Ecto neural progenitor cell (in vitro differentiated cells): ENCODE measurements around the gene TRPM2.

Experiments
- DNase-seq: peaks from one replicate; pipeline ENCODE4 v3.0.0-alpha.2; 2018; ENCODE audit warnings: low spot score

The TRPM2 gene

DNA sequence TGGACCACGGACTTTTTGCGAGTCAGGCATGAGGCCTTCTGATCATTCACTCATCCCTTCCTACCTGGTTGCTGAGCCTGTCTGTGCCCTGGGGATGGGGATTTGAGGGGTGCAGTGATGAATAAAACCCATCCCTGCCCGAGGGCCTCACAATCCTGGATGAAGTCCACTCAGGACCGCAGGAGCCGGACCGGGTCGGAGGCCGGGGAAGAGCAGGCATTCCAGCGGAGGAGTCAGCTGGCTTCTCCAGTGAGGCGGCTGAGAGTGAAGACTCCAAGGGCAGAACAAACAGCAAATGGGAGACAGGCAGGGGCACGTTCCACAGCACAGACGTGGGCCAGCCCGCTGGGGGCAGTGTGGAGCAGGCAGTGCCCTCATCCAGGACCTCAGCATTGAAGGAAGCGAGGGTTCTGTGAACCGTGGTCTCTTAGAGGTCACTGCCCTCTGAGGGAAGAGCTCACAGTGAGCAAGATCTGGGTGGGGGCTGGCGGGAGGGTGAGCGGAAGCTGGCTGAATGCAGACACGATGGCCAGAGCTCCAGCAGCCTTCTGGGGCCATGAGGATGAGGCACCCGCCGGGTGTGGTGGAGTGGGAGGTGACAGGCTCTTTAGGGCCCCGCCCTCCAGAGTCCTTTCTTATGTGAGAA, 91.0 kb downstream of the TRPM2 start:
- DNase-seq, result no peak

DNA sequence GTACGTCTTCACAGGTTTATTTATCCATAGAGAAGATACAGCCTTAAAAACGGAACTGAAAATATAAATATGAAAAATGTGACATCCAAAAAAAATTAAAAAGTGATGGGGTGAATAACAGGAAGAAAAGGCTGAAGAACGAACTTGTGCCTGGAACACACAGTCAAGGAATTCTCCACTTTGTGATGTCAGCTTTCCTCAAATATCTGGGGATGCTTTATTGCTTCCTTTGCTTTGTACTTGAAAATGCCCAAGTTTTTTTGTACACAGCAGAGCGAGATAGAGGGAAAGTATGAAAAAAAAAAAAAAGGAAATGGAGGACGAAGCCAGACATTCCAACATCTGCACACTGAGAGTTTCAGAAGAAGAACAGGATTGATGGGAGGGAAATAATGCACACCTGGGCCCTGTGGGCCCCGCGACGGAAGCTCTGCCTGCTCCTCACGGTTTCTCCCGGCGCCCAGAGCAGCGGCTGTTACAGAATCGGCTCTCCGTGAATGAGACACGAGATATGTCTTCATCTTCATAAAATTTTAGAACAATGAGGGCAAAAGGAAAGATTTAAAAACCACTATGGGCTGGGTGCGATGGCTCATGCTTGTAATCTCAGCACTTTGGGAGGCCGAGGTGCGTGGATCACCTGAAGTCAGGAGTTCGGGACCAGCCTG, 91.9 kb downstream of the TRPM2 start:
- no peak for DNase-seq

GRCh38 chr21:44448651-44449131, 95.3 kb downstream of the TRPM2 start:
- DNase-seq, result no peak

DNA sequence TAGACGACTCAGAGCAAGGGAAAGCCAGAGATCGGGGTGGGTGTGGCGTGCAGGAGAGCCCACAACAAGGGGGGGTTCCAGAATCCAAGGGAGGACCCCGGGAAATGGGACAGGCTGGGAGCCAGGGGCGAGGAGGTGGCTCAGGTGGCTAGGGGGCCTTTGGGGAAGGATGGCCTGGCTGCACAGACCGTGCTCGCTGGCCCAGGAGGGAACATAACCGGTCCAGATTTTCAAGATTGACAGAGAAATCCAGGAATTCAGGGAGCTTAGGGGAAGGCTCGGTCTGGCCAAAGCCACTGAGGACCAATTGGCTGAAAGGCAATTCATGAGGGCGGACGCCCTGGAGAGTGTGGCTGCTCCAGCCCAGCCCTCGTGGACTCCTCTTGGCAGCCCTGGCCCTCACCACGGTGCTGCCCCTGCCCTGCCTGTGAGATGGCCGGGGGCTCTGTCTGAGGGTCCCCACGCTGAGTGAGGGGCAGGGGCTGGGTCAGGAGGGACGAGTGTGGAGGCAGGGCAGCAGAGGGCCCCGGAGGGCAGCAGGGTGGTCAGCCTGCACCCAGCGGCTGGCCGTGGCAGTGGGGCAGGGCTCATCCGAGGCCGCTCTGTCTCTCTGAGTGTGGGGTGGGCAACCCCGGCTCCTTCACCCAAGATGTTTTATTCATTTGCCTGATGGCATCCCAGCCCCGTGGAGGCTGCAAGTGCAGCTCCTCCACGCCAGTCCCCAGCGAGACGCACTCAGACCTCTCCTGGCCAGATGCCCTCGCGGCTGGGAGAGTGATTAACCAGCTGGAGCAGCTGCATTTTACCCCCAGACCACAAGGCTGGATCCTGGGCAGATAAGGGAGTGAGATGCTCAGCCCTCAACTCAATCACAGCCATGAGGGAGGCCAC, 96.3 kb downstream of the TRPM2 start:
- no peak for DNase-seq

- DNase-seq, result no peak
Measured at GRCh38 chr21:44450402-44450801, 97.0 kb downstream of the TRPM2 start.

- DNase-seq, result no peak
Measured at GRCh38 chr21:44450999-44451398, 97.6 kb downstream of the TRPM2 start.

DNA sequence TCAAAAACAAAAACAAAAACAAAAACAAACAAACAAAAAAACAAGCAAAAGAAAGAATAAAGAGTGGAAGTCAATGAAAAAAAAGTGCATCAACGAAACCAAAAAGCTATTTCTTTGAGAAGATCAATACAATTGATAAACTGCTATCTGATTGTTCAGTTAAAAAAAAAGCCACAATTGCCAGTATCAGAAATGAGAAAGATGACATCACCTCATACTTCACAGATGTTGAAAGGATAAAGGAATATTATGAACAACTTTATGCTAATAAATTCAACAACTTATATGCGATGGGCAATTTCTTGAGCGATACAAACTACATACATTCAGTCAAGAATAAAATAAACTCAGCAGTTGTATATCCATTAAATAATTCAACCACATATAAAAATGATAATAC, 99.7 kb downstream of the TRPM2 start:
- no peak for DNase-seq

- DNase-seq, result no peak
Measured at GRCh38 chr21:44454058-44454457, 100.6 kb downstream of the TRPM2 start.

DNA sequence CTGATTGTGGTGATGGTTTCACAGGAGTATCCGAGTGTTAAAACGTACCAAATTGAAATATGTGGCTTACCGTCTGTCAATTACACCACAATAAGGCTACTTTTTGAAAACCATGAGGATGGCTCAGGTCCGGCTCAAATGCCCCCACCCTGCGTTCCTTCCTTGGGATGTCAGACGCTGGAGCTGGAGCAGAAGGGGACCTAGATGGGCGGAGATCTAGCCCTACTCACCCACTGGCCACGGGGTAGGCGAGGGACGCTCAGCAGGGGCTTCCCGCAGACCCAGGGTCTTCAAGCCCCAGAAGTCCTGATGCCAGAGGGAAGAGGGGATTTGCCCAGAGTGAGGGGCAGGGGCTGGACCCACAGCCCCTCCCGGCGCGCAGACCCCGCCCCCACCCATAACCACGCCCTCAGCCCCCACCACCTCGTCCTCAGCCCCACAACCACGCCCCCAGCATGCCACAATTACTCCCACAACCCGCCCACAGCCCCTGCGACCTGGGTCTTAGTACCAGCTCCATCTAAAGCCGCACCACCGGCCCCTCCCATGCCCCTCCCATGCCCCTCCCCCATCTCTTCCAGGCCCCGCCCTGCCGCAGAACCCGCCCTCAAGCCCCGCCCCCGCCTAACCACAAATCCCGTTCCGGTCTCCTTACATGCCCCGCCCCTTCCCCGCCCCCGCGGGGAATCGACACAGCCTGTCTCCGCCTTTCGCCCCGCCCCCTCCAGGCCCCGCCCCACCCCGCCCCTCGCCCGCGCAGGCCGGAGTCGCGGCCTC, 101.5 kb downstream of the TRPM2 start, which contains the start of gene LRRC3:
Gene LRRC3, plus strand, starts transcription at position 764 of the 777 bp plus-strand sequence. CDS start 1,135 bp downstream, outside the sequence.
- peak; percentile 98 for DNase-seq

DNA sequence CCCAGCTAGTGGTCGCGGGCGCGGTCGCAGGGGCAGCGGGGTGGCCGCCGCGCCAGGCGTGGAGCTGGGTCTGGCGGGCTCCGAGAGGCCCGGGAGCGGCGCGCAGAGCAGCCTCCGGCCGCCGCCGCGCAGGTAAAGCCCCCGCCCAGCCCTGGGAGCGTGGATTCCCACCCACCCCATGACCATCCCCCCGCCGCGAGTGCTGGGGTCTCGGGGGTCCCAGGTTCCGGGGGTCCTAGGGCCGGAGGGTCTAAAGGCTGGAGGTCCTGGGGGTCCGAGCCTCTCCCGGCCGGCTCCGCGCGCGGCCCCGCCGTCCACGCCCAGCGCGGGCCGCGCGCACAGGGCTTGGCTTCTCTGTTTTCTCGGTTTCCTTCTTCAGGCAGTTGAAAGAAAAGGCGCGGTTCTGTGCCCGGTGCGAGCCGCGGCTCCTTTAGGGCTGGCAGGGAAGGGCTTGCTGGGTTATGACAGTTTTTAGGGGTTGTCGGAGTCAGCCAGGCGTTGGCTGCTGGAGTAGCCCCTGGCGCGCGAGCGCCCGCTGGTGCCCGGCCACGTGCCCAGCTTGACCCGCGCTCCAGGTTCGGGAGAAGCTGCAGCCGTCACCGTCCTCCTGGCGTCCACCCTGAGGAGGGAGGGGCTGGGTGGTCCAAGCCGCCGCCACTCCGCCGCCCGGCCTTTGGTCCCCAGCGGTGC, 102.2 kb downstream of the TRPM2 start:
- DNase-seq, result peak; percentile 70

DNA sequence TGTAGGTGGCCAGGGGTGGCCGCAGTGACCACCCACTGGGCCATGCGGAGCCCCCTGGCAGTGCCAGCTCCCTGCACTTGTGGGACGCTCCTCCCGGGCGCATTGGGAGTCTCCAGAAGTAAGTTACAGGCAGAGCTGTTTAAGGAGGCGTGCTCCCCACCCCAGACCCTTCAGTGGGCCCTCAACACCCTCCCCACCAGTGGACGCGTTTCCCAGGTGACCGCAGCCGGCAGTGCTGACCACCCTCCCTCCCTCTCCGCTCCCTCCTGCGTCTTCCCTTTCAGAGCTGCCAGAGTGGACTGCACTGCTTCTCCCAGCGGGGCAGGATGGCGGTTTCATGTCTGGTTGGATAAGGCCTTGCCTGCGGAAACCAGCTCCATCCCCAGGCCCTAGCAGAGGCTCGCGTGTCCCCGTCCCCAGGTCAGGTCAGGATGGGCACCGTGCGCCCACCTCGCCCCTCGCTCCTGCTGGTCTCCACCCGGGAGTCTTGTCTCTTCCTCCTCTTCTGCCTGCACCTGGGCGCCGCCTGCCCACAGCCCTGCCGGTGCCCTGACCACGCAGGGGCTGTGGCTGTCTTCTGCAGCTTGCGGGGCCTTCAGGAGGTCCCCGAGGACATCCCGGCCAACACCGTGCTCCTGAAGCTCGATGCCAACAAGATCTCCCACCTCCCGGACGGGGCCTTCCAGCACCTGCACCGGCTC, 102.9 kb downstream of the TRPM2 start:
- no peak for DNase-seq

DNA sequence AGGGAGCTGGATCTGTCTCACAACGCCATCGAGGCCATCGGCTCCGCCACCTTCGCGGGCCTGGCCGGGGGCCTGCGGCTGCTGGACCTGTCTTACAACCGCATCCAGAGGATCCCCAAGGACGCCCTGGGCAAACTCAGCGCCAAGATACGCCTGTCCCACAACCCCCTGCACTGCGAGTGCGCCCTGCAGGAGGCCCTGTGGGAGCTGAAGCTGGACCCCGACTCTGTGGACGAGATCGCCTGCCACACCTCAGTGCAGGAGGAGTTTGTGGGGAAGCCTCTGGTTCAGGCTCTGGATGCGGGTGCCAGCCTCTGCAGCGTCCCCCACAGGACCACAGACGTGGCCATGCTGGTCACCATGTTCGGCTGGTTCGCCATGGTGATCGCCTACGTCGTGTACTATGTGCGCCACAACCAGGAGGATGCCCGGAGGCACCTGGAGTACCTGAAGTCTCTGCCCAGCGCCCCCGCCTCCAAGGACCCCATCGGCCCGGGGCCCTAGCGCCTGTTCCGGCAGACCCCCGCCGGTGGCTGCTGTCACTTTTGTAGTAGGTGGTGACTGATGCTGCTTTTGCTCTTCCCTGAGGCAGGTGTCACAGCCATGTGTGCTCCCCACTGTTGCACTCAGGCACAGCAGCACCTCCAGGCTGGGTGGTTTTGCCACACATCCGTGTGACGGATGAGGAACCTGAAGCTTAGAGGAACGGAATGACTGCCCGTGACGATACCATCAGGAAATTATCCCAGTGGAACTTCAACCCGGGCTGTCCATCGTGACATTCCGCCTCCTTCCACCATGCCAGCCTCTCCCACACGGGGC, 103.7 kb downstream of the TRPM2 start:
- no peak for DNase-seq

- DNase-seq, result no peak
Measured at GRCh38 chr21:44458971-44459711, 105.7 kb downstream of the TRPM2 start.

DNA sequence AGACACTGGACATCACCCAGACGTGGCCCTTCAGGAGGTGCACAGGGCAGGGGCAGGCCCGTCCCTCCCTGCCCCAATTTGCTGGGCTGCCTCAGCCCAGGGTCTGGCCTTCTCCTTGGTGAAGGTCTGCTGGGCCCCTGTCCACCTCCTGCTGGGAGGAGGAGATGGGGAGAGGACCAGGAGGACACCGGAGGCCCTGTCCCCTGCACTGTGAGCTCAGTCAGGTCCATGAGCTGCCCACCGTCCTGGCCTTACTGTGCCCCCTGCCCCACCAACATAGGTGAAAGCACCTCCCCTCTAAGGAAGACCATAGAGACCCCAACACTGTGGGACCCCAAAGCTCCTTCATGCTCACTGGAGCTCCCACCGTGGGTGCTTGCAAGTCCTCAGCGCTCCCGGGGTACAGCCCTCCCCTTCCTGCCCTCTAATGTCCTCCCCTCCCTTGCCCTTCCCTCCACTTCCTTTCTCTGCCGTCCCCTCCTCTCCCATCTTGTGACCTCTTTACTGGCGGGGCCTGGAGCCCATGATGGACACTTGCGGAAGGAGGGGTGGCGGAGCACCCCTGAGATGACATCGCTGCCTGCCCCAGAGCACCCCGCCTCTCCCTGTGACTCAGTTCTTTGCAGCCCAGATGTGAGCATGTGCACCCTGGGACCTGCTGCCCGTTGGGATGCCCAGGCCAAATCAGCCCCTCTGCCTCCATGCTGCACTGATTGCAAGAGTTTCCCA, 106.5 kb downstream of the TRPM2 start:
- no peak for DNase-seq

GRCh38 chr21:44460441-44460755, 107.0 kb downstream of the TRPM2 start:
- DNase-seq, result no peak

DNA sequence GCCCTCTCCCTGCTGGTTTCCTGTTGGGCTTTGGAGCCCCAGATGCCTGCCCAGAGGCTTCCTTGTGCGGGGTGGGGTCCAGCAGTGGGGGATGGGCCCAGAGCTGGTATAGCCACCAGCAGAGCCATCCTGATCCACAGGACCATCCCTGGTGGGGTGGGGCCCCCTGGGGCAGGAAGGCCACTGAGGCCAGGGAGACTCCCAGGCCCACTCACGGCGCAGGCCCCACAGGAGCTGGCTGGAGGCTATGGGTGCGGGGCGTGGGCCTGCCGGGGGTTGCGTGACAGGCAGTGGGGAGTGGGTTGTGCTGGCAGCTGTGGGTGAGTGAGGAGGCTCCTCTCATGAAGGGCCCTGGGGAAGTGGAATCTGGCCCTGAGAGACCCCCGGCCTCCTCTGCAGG, 107.6 kb downstream of the TRPM2 start:
- no peak for DNase-seq

- no peak for DNase-seq
Measured at GRCh38 chr21:44461464-44462001, 108.1 kb downstream of the TRPM2 start.
